Posterior cingulate gyrus (tissue), 11 donors: ENCODE data around the gene CPSF4.
A peak's percentile ranks its signal among the peaks of the same experiment; 100 is the strongest.
"Not testable (repeated sequence)": the region's sequence is repeated elsewhere in the genome, so short reads cannot be mapped to it uniquely, and the experiment has no call there.

Experiments used
- DNase-seq, 10 donors: peaks; one replicate each; pipeline versions ENCODE4 v3.0.0 to v3.0.0-alpha.2; 2020 to 2021; ENCODE audit warnings: mixed read lengths in 3 of 10
- intact Hi-C: fragments of 100-400 bp; cut with DNase I; formaldehyde crosslinking; loops from one replicate; pipeline ENCODE4 v1.15.1; 2023

CPSF4 gene

DNA sequence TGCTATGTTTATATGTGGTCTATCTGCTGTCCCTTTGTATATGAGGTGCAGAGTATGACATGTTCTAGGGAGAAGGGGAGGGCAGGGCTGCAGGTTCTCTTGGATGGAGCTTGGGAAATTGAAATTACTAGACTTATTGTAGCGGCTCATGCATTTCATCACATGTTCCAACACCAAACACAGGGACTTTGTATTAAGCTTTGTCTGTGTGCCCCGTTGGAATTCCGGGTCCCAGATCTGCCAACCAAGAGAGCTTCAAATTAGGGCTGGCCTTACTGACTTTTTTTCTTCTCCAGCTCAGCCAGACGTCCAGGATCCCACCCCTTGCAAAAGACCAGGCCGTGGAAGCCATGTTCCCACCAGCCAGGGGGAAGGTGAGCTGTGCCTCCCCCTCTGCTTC, 37.4 kb downstream of the CPSF4 start:
- intact Hi-C loops: no loop called here
- DNase-seq: peak in 2 of 10 donors; percentile 14 to 39

- intact Hi-C loops: no loop called here
- DNase-seq: peak in 1 of 10 donors; percentile 75
Observed at GRCh38 chr7:99478464-99479440, 40.0 kb downstream of the CPSF4 start.

GRCh38 chr7:99485094-99485493, 46.4 kb downstream of the CPSF4 start:
- DNase-seq: no peak
- intact Hi-C loops: no loop called here

DNA sequence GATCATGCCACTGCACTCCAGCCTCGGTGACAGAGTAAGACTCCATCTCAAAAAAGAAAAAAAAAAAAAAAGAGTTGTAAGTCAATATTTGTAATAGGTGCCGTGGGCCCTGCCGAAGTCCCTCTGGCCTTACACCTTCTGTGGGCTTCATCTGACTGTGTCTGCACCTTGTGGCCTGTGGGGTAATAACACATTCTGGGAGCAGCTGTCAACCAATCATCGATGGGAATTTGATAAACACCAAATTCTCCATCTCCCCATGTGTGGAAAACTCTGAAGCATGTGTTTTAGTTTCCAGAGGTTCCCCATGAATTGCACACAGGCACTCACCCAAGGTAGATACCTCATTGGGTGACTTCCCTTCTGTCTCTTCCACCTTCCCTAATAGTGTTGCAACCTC, 50.5 kb downstream of the CPSF4 start:
- intact Hi-C loops: no loop called here
- DNase-seq: peak in 1 of 10 donors; percentile 37

- intact Hi-C loops: no loop called here
- DNase-seq: peak in 1 of 10 donors; percentile 26
Observed at GRCh38 chr7:99490878-99491277, 52.1 kb downstream of the CPSF4 start.

DNA sequence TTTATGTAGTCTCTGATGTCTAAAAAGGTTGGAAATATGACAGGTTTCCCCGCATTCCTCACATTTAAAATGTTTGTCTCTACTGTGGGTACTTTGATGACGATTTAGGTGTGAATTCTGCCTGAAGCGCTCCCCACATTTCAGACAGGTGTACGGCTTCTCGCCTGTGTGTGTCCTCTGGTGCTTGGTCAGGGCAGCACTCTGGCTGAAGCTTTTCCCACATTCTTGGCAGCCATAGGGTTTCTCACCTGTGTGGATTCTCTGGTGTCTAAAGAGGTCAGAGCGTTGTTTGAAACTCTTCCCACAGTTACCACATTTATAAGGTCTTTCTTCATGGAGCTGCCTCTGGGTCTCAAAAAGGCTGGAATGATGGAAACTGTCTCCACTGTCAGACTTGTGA, 55.1 kb downstream of the CPSF4 start:
- intact Hi-C loops: no loop called here
- peak in 1 of 10 donors; percentile 27 for DNase-seq

DNA sequence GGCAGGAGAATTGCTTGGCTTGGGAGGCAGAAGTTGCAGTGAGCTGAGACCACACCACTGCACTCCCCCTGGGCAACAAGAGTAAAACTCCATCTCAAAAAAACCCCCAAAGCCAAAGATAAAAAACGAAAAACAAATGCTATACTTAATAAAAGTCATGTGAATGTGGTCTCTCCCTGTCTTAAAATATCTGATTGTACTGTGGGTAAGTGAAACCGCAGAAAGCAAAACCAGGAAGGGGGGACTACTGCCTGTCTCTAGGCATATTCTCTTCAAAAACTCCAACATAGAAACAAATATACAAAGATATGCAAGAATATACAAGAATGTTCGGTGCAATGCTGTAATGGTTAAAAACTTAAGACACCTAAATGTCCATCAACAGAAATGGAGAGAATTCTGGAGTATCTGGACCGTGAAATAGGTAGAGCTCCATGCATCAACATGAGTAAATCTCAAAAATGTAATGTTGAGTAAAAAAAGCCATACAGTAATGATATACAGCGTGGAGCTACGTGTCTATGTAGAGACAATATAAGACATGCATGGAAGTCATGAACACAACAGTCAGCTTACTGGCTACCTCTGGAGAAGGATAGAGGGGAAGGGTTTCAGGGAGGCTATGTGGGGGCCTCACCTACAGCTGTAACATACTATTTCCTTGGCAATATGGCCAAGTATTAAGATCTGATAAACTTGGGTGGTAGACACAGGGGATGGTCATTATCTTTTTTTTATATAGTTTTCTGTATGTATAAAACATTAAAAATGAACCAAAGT, 59.2 kb downstream of the CPSF4 start:
- intact Hi-C loops: no loop called here
- DNase-seq: peak in 1 of 10 donors; percentile 7

DNA sequence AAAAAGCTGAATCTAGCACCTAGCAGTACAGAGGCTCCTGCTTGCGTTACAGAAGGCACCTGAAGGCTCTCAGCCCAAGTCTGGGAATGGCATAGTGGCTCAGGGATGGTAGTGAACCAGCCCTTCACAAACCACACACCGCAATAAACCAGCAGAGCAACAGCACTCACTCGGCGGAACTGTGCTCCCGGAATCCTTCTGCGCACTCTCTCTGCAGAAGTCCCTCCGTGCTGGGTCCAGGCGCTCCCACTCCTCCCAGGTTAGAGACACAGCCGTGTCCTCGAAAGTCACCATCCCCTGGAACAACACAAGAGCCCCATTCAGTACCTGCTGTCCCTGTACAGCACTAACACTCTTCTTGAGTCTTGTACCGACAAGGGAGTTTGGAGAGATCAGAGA, 59.8 kb downstream of the CPSF4 start:
- DNase-seq: peak in 1 of 10 donors; percentile 45
- intact Hi-C loops: no loop called here

DNA sequence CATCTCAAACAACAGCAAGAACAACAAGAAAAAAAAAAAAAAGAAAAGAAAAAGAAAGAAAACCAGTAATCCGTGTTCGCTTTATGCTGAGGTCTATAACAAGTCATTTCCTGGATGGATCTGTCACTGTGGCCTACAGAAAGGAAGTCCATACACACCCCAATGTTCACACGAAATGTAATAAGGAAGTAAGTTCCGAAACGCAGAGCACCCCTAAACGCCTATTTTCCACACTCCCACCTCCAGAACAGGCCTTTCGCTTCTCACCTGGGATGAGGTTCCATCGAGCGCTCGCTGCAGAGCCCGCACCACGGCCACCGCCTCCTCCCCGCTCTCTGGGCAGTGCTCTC, 60.6 kb downstream of the CPSF4 start:
- no peak for DNase-seq
- intact Hi-C loops: no loop called here

DNA sequence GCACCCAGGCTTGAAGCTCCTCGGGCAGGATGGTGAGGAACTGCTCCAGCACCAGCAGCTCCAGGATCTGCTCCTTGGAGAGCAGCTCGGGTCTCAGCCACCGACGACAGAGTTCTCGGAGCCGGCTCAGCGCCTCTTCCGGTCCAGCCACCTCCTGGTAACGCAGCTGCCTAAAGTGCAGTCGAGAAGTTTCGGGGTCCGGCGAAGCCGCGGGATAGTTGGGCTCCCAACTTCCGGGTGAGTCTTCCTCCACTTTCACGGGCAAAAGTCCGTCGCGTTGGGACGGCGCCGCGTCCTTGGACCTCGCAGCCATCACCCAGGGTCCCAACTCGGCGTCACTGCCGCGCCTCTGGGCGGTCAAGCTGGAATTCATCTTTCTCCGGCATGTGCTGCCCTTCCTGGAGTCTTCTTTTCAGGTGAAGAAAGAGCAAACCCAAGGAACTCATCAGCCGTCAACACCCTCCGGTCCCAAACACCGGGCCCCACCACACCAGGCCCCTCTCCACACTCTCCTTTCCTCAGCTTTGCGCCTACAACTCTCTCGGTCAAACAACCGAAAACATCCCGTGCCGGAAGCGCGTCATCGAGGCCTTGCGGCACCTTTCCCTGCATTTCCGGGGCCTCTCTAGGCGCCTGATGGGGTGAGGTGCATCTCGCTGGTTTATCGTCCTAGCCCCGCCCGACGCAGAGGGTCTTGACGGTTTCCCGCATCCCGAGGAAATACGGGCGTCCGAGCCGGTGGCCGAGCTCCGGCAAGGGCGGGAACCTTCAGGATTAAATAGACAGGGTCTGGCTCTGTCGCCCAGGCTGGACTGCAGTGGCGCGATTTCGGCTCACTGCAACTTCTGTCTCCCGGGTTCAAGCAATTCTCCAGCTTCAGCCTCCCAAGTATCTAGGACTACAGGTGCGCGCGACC, 61.2 kb downstream of the CPSF4 start, which contains the start of gene ZNF394:
Gene ZNF394, minus strand, starts transcription at position 561 of the 916 bp plus-strand sequence. Its CDS starts 188 bp downstream, at position 373.
- DNase-seq: peak; percentile 86 to 99 (median 93)
- intact Hi-C loops: loop anchor here (1.0 kb wide), 1 partner anchor 28 kb away; the partner anchor contains the start of gene ZNF789

- intact Hi-C loops: loop anchor here (1.0 kb wide), 1 partner anchor 28 kb away; the partner anchor contains the start of gene ZNF789
- peak in 1 of 10 donors; percentile 2 for DNase-seq
Observed at GRCh38 chr7:99500637-99501009, 61.9 kb downstream of the CPSF4 start.

DNA sequence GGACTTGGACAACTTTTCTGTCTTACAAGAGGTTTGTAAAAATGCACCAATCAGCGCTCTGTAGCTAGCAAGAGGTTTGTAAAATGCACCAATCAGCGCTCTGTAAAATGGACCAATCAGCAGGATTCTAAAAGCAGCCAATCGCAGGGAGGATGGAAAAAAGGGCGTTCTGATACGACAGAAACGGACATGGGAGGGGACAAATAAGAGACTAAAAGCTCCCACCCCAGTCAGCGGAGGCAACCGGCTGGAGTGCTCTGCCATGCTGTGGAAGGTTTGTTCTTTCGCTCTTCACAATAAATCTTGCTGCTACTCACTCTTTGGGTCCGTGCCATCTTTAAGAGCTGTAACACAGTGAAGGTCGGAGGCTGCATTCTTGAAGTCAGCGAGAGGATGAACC, 62.5 kb downstream of the CPSF4 start:
- DNase-seq, intact Hi-C loops: not testable (repeated sequence)

DNA sequence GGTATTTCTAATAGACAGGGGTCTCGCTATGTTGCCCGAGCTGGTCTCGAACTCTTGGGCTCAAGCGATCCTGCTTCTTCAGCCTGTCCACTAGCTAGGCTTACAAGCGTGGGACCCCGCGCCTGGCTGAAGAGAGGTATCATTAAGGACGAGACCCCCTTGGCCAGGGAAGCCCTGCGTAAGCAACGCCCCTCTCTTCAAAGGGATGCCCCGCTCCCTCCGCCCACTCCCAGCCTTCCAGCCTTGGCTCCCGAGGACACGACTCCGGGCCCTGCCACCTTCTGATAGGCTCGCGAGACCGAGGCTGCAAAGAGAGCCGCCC, 65.5 kb downstream of the CPSF4 start:
- peak in 4 of 10 donors; percentile 98 to 100 (median 100) for DNase-seq
- intact Hi-C loops: loop anchor here (1.0 to 2.0 kb wide), 2 partner anchors 32 to 49 kb away; partner anchors contain the start of genes FAM200A and ZNF789

DNA sequence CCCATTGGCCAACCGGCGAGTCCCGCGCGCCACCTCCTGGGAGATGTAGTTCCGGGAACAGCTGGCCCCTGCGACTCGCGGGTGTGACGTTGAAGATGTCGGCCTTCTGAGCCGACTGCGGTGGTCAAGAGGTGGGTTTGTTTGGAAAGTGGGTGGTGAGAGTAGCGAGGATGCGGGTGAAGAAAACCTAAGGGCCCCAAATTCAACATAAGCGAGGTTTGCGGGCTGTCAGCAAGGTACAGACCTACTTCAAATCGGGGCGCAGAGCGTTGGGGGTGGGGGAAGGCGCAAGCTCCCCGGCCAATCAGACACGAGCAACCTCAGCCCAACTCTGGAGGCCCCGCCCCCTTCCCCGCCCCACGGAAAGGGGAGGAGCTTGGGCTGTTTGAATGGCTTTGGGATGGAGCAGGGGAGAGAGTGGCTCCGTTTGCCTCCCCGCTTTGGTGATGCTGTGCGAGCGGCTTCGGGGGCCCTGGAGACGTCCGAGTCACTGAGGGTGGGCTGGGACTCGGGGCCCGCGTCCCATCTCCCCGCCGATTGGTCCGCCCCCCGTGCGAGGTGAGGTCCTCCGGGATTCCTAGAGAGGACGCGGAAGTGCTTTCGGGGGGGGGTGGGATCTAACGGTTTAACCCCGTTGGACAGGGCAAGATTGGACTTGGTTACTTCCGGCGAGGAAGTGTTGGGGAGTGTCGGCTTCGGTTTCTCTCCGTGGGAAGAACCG, 66.0 kb downstream of the CPSF4 start, which contains the start of gene ZKSCAN5:
Gene ZKSCAN5, plus strand, starts transcription at position 60 of the 721 bp plus-strand sequence. CDS start 1,383 bp downstream, outside the sequence.
- intact Hi-C loops: loop anchor here (1.0 to 2.0 kb wide), 2 partner anchors 32 to 48 kb away; partner anchors contain the start of genes FAM200A and ZNF789
- DNase-seq: peak; percentile 94 to 100 (median 99)

GRCh38 chr7:99505324-99505662, 66.5 kb downstream of the CPSF4 start:
- DNase-seq: no peak
- intact Hi-C loops: loop anchor here (2.0 kb wide), 1 partner anchor 48 kb away; the partner anchor contains the start of gene FAM200A
